Activated effector memory CD4-positive, alpha-beta T cell treated with Interleukin-2 at 50 U/mL for 16 hours (primary cell): ENCODE measurements around the gene NFIA.
"Not testable (repeated sequence)": the region's sequence is repeated elsewhere in the genome, so short reads cannot be mapped to it uniquely, and the experiment has no call there.

Experiments
- DNase-seq: peaks from one replicate; pipeline ENCODE4 v3.0.0-alpha.2; 2020

NFIA gene

GRCh38 chr1:61061601-61062000 lies 20.8 kb upstream of the NFIA start:
- not testable (repeated sequence) for DNase-seq

- no peak for DNase-seq
These were observed 17.7 kb upstream of the NFIA start for GRCh38 chr1:61064673-61065072.

- no peak for DNase-seq
These were observed 14.8 kb upstream of the NFIA start for GRCh38 chr1:61067446-61068019.

GRCh38 chr1:61070054-61070453 lies 12.3 kb upstream of the NFIA start:
- DNase-seq, result no peak

GRCh38 chr1:61071205-61072130 lies 10.9 kb upstream of the NFIA start:
- no peak for DNase-seq

- no peak for DNase-seq
These were observed 8.5 kb upstream of the NFIA start for GRCh38 chr1:61073871-61074270.

GRCh38 chr1:61075833-61076232 lies 6.5 kb upstream of the NFIA start:
- DNase-seq, result not testable (repeated sequence)

GRCh38 chr1:61076728-61077675 lies 5.4 kb upstream of the NFIA start:
- peak; percentile 78 for DNase-seq

GRCh38 chr1:61077676-61078541 lies 4.5 kb upstream of the NFIA start:
- peak; percentile 82 for DNase-seq

- no peak for DNase-seq
These were observed 3.6 kb upstream of the NFIA start for GRCh38 chr1:61078618-61079295.

GRCh38 chr1:61079296-61079897 lies 3.0 kb upstream of the NFIA start:
- no peak for DNase-seq

GRCh38 chr1:61079898-61080336 lies 2.4 kb upstream of the NFIA start:
- DNase-seq, result no peak

GRCh38 chr1:61080413-61081143 lies 1.8 kb upstream of the NFIA start:
- no peak for DNase-seq

GRCh38 chr1:61081144-61081685 lies 1.1 kb upstream of the NFIA start:
- DNase-seq, result no peak

- DNase-seq, result peak; percentile 29
These were observed 563 bp upstream of the NFIA start for GRCh38 chr1:61081686-61082310.

- DNase-seq, result peak; percentile 7
These were observed 849 bp downstream of the NFIA start for GRCh38 chr1:61083013-61083806.

- no peak for DNase-seq
These were observed 1.6 kb downstream of the NFIA start for GRCh38 chr1:61083807-61084440.

- DNase-seq, result no peak
These were observed 2.2 kb downstream of the NFIA start for GRCh38 chr1:61084491-61085031.
